ENCODE data around the gene RNU5D-1.
A peak's percentile ranks its signal among the peaks of the same experiment; 100 is the strongest.

RNU5D-1 gene

GRCh38 chr1:44724955-44725698 lies 5.8 kb downstream of the RNU5D-1 start:
- DNase-seq (ENCODE audit: low read depth), result no peak
- H3K4me3 ChIP-seq (ENCODE audit: low read length), result no peak overlapping the region
- no peak for TF ChIP-seq CTCF (IDR thresholded peaks at IDR 0.05; ENCODE audit: insufficient read depth, low read depth, low read length, missing control alignments)

GRCh38 chr1:44724296-44724954 lies 6.5 kb downstream of the RNU5D-1 start:
- H3K4me3 ChIP-seq (ENCODE audit: low read length), result no peak overlapping the region
- DNase-seq (ENCODE audit: low read depth), result no peak

GRCh38 chr1:44723496-44724295 lies 7.3 kb downstream of the RNU5D-1 start:
- no peak for DNase-seq (ENCODE audit: low read depth)

More at GRCh38 chr1:44724296-44724954, 6.5 kb downstream of the RNU5D-1 start:
- no peak for TF ChIP-seq CTCF (IDR thresholded peaks at IDR 0.05; ENCODE audit: insufficient read depth, low read depth, low read length, missing control alignments)

GRCh38 chr1:44723064-44723463 lies 7.9 kb downstream of the RNU5D-1 start:
- TF ChIP-seq CTCF (IDR thresholded peaks at IDR 0.05; ENCODE audit: insufficient read depth, low read depth, low read length, missing control alignments), result no peak
- DNase-seq (ENCODE audit: low read depth), result no peak
- no peak overlapping the region for H3K4me3 ChIP-seq (ENCODE audit: low read length)

More at GRCh38 chr1:44723496-44724295, 7.3 kb downstream of the RNU5D-1 start:
- H3K4me3 ChIP-seq (ENCODE audit: low read length), result no peak overlapping the region
- TF ChIP-seq CTCF (IDR thresholded peaks at IDR 0.05; ENCODE audit: insufficient read depth, low read depth, low read length, missing control alignments), result no peak

GRCh38 chr1:44721485-44722361 lies 9.2 kb downstream of the RNU5D-1 start:
- no peak for TF ChIP-seq CTCF (IDR thresholded peaks at IDR 0.05; ENCODE audit: insufficient read depth, low read depth, low read length, missing control alignments)
- peak; percentile 96 for DNase-seq (ENCODE audit: low read depth)
- H3K4me3 ChIP-seq (ENCODE audit: low read length), result no peak overlapping the region

GRCh38 chr1:44720281-44720680 lies 10.7 kb downstream of the RNU5D-1 start:
- no peak for DNase-seq (ENCODE audit: low read depth)
- no peak overlapping the region for H3K4me3 ChIP-seq (ENCODE audit: low read length)
- TF ChIP-seq CTCF (IDR thresholded peaks at IDR 0.05; ENCODE audit: insufficient read depth, low read depth, low read length, missing control alignments), result no peak

Measured in epithelial cell of esophagus (primary cell).